Erythroblast (primary cell): ENCODE results near the gene TBCE.

ENCODE experiments used
- GATA1 ChIP-seq: IDR thresholded peaks from 2 replicates; pipeline ENCODE4 v1.6.1; 2011; ENCODE audit warnings: low read depth, mild to moderate bottlenecking, control low read depth, low read length, moderate library complexity
- POLR2A ChIP-seq: IDR thresholded peaks from 2 replicates; pipeline ENCODE4 v1.6.1; 2011; ENCODE audit warnings: mild to moderate bottlenecking, low read length

- TF ChIP-seq POLR2A (no peak), GATA1 (no peak)
Observed at GRCh38 chr1:235411489-235412486, 44.6 kb downstream of the TBCE start.
